K562 (cell line): ENCODE results near the gene ZBED4.

ENCODE experiments used
- BRCA1 ChIP-seq, 2 experiments: fragments of 450-650 bp in 1 of 2; sonication (generic) in 1 of 2; formaldehyde crosslinking in 1 of 2; IDR thresholded peaks; 2 replicates each; pipeline versions ENCODE4 v1.5.0 to v1.6.1; 2017 to 2020; ENCODE audit warnings: mild to moderate bottlenecking in 1 of 2, missing genetic modification reagents in 1 of 2
- CHD4 ChIP-seq: fragments of 200-600 bp; sonication (generic); IDR thresholded peaks from 3 replicates; pipeline ENCODE4 v1.6.1; 2012; ENCODE audit warnings: low read depth, mild to moderate bottlenecking, mixed read lengths, low read length, inconsistent platforms; ENCODE audit not compliant: insufficient read depth, insufficient replicate concordance, poor library complexity, severe bottlenecking
- FOXJ3 ChIP-seq: sonication (generic); formaldehyde crosslinking; IDR thresholded peaks from 2 replicates; pipeline ENCODE4 v1.4.0; 2020; ENCODE audit warnings: mild to moderate bottlenecking, missing genetic modification reagents
- KDM4B ChIP-seq, 2 experiments: fragments of 450-650 bp in 1 of 2; sonication (generic) in 1 of 2; IDR thresholded peaks; 2 replicates each; pipeline ENCODE4 v1.6.1; 2016 to 2017; ENCODE audit warnings: borderline replicate concordance in 2 of 2, antibody characterized with exemption in 1 of 2, low read depth in 1 of 2, mild to moderate bottlenecking in 1 of 2
- NONO ChIP-seq, 2 experiments: fragments of 200-400 bp in 1 of 2; fragments of 450-650 bp in 1 of 2; formaldehyde crosslinking in 1 of 2; IDR thresholded peaks; 2 replicates each; pipeline ENCODE4 v1.6.1; 2017; ENCODE audit warnings: low read depth in 2 of 2, mild to moderate bottlenecking in 2 of 2, moderate library complexity in 2 of 2, low read length in 1 of 2
- POLR2A ChIP-seq: fragments of 450-650 bp; conservative IDR thresholded peaks from 2 replicates; pipeline ENCODE4 v1.6.1; 2016
- RBM22 ChIP-seq: fragments of 200-400 bp; formaldehyde crosslinking; IDR thresholded peaks from 2 replicates; pipeline ENCODE4 v1.6.1; 2018; ENCODE audit warnings: low read length, low read depth; ENCODE audit not compliant: poor library complexity, severe bottlenecking
- ZBTB2 ChIP-seq: fragments of 450-650 bp; IDR thresholded peaks from 2 replicates; pipeline ENCODE4 v1.6.1; 2016; ENCODE audit warnings: antibody characterized with exemption
- ZNF121 ChIP-seq: sonication (generic); formaldehyde crosslinking; conservative IDR thresholded peaks from 2 replicates; pipeline ENCODE4 v1.8.0; 2022; ENCODE audit warnings: missing genetic modification reagents
- TF ChIP-seq, protein P1 (sequence below), 3 experiments: IDR thresholded peaks in 2 of 3; conservative IDR thresholded peaks in 1 of 3; 2 replicates each; pipeline ENCODE4 v1.5.1; 2011 to 2012; ENCODE audit warnings: low read length in 3 of 3, mild to moderate bottlenecking in 3 of 3, control low read depth in 2 of 3, improper control_type of control experiment in 1 of 3, inconsistent platforms in 1 of 3, low read depth in 1 of 3, mixed read lengths in 1 of 3, moderate library complexity in 1 of 3; ENCODE audit not compliant: insufficient read depth in 2 of 3
- TF ChIP-seq, protein P2 (sequence below): fragments of 450-650 bp; formaldehyde crosslinking; IDR thresholded peaks from 2 replicates; pipeline ENCODE4 v1.4.0; 2022; ENCODE audit warnings: missing genetic modification characterization

GRCh38 chr22:49853981-49854831 lies 562 bp downstream of the ZBED4 start:
- TF ChIP-seq, protein P1, sequence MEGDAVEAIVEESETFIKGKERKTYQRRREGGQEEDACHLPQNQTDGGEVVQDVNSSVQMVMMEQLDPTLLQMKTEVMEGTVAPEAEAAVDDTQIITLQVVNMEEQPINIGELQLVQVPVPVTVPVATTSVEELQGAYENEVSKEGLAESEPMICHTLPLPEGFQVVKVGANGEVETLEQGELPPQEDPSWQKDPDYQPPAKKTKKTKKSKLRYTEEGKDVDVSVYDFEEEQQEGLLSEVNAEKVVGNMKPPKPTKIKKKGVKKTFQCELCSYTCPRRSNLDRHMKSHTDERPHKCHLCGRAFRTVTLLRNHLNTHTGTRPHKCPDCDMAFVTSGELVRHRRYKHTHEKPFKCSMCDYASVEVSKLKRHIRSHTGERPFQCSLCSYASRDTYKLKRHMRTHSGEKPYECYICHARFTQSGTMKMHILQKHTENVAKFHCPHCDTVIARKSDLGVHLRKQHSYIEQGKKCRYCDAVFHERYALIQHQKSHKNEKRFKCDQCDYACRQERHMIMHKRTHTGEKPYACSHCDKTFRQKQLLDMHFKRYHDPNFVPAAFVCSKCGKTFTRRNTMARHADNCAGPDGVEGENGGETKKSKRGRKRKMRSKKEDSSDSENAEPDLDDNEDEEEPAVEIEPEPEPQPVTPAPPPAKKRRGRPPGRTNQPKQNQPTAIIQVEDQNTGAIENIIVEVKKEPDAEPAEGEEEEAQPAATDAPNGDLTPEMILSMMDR (IDR thresholded peaks at IDR 0.05 in 2 of 3, conservative IDR thresholded peaks at IDR 0.05 in 1 of 3; ENCODE audit: insufficient read depth in 2 of 3, low read depth in 1 of 3, low read length in 3 of 3) = no peak
- TF ChIP-seq KDM4B (IDR thresholded peaks at IDR 0.05; ENCODE audit: borderline replicate concordance in 2 of 2, low read depth in 1 of 2) (no peak), ZBTB2 (no peak), POLR2A (no peak), RBM22 (no peak), FOXJ3 (CRISPR knock-in tag) (no peak), ZNF121 (CRISPR knock-in tag) (no peak), CHD4 (no peak), NONO (IDR thresholded peaks at IDR 0.05; ENCODE audit: low read depth in 2 of 2, low read length in 1 of 2) (no peak), BRCA1 (IDR thresholded peaks at IDR 0.05) (no peak), BRCA1 (CRISPR knock-in tag; IDR thresholded peaks at IDR 0.05) (no peak)
- TF ChIP-seq, protein P2, sequence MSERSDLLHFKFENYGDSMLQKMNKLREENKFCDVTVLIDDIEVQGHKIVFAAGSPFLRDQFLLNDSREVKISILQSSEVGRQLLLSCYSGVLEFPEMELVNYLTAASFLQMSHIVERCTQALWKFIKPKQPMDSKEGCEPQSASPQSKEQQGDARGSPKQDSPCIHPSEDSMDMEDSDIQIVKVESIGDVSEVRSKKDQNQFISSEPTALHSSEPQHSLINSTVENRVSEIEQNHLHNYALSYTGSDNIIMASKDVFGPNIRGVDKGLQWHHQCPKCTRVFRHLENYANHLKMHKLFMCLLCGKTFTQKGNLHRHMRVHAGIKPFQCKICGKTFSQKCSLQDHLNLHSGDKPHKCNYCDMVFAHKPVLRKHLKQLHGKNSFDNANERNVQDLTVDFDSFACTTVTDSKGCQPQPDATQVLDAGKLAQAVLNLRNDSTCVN = no peak
